Activated CD4-positive, alpha-beta memory T cell treated with anti-CD3 and anti-CD28 coated beads, Interleukin-2, amount 10 ng/mL, durations not matched to agents 7 days and 5 days (primary cell): ENCODE results near the gene B4GALNT1. TPM values are rescaled to one million over a fixed set of nuclear protein-coding genes. Genes with fewer than 3 reads are reported as not detected.
A peak's percentile ranks its signal among the peaks of the same experiment; 100 is the strongest.
"Not testable (repeated sequence)": the region's sequence is repeated elsewhere in the genome, so short reads cannot be mapped to it uniquely, and the experiment has no call there.

Source experiments
- CTCF ChIA-PET: fragments of 350-600 bp; sonication (Branson Sonifier 250); formaldehyde crosslinking; loops from one replicate; lab custom pipeline; 2021; ENCODE audit warnings: antibody characterized with exemption, inconsistent platforms; lab: Charles Lee
- POLR2A ChIA-PET: fragments of 350-600 bp; sonication (Branson Sonifier 250); formaldehyde crosslinking; loops from one replicate; lab custom pipeline; 2021; ENCODE audit warnings: antibody characterized with exemption; lab: Charles Lee
- DNase-seq: peaks from one replicate; pipeline ENCODE4 v3.0.0-alpha.2; 2020
- H3K27ac Mint-ChIP-seq: one replicate; pipeline ENCODE4 v1.8.0; 2021; ENCODE audit warnings: mild to moderate bottlenecking, mixed read lengths
- H3K27me3 Mint-ChIP-seq: one replicate; pipeline ENCODE4 v1.8.0; 2021; ENCODE audit warnings: mixed read lengths
- H3K36me3 Mint-ChIP-seq: one replicate; pipeline ENCODE4 v1.8.0; 2021; ENCODE audit warnings: low read depth, mixed read lengths
- H3K4me1 Mint-ChIP-seq: one replicate; pipeline ENCODE4 v1.8.0; 2021; ENCODE audit warnings: mixed read lengths
- H3K4me3 Mint-ChIP-seq: one replicate; pipeline ENCODE4 v1.8.0; 2021; ENCODE audit warnings: mild to moderate bottlenecking, mixed read lengths
- H3K9me3 Mint-ChIP-seq: one replicate; pipeline ENCODE4 v1.8.0; 2021; ENCODE audit warnings: mixed read lengths
- total RNA-seq, 2 experiments: library from RNA; stranded (reverse); gene quantifications; one replicate each; pipeline ENCODE4 v1.2.3, GENCODE V29; 2021

B4GALNT1 gene
- total RNA-seq, 2 experiments from 2014 or later: 1.4 to 1.8 TPM

DNA sequence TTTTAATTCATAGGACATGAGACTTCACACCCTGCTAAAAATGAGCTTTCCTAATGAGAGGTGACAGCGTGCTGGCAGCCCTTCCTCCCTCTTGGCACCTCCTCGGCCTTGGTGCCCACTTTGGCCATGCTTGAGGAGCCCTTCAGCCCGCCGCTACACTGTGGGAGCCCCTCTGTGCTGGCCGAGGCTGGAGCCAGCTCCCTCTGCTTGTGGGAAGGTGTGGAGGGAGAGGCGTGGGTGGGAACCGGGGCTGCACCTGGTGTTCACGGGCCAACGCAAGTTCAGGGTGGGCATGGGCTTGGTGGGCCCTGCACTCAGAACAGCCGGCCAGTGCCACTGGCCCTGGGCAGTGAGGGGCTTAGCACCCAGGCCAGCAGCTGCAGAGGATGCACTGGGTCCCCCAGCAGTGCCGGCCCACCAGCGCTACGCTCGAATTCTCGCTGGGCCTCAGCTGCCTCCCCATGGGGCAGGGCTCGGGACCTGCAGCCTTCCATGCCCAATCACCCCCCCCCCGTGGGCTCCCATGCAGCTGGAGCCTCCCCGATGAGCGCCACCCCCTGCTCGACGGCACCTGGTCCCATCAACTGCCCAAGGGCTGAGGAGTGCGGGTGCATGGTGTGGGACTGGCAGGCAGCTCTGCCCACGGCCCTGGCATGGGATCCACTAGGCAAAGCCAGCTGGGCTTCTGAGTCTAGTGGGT, 22.7 kb upstream of the B4GALNT1 start:
- CTCF ChIA-PET: no interaction called here
- Mint-ChIP-seq H3K36me3 (no peaks in the 10 kb centered on the region), H3K27me3 (peaks cover 6% of the 10 kb centered on the region), H3K9me3 (peaks cover 7% of the 10 kb centered on the region), H3K27ac (no peak overlapping the region), H3K4me1 (no peaks in the 10 kb centered on the region), H3K4me3 (no peak overlapping the region)
- no peak for DNase-seq
- POLR2A ChIA-PET: no interaction called here

DNA sequence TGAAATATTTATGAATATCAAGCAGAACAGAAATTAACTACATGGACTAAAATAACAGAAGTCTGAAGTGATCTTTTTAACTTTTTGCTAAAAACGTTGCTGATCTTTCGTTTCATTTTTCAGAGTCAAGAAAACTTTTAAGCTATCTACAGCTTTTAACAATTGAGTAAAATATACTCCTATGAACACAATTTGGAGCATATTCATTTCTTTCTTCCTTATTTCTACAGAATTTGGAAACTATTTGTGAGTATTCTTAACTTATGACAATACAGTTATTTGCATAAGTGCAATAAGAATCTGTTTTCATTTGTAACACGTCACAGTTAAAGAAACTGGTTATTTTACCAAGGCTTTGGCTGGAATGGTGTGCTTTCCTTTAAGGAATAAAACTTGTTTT, 21.0 kb upstream of the B4GALNT1 start:
- Mint-ChIP-seq H3K27me3 (peaks cover 6% of the 10 kb centered on the region), H3K4me1 (no peaks in the 10 kb centered on the region), H3K27ac (no peak overlapping the region), H3K9me3 (peaks cover 7% of the 10 kb centered on the region), H3K4me3 (no peak overlapping the region), H3K36me3 (no peaks in the 10 kb centered on the region)
- CTCF ChIA-PET: interaction anchor here (1.4 kb wide), 1 partner anchor 21 kb away, joined by 4 read pairs; the partner anchor contains the start of gene B4GALNT1
- POLR2A ChIA-PET: no interaction called here
- no peak for DNase-seq

DNA sequence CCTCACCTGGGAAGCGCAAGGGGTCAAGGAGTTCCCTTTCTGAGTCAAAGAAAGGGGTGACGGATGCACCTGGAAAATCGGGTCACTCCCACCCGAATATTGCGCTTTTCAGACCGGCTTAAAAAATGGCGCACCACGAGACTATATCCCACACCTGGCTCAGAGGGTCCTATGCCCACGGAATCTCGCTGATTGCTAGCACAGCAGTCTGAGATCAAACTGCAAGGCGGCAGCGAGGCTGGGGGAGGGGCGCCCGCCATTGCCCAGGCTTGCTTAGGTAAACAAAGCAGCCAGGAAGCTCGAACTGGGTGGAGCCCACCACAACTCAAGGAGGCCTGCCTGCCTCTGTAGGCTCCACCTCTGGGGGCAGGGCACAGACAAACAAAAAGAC, 13.7 kb upstream of the B4GALNT1 start:
- H3K36me3 Mint-ChIP-seq, POLR2A ChIA-PET, CTCF ChIA-PET, H3K4me1 Mint-ChIP-seq, H3K9me3 Mint-ChIP-seq, H3K27me3 Mint-ChIP-seq, H3K27ac Mint-ChIP-seq, DNase-seq, H3K4me3 Mint-ChIP-seq: not testable (repeated sequence)

DNA sequence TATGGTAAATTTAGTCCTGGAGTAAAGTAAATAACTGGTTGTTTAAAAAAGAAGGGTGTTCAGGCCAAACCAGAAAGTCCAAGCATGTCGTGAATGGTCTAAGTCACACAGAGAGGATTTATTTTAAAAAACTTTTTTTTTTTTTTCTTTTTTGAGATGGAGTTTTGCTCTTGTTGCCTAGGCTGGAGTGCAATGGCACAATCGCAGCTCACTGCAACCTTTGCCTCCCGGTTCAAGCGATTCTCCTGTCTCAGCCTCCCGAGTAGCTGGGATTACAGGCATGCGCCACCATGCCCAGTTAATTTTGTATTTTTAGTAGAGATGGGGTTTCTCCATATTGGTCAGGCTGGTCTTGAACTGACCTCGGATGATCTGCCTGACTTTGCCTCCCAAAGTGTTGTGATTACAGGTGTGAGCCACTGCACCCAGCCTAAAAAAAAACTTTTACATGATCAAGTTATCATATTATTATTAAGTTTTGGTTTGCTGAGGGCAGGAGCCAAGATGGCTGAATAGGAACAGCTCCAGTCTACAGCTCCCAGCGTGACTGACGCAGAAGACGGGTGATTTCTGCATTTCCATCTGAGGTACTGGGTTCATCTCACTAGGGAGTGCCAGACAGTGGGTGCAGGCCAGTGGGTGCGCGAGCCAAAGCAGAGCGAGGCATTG, 13.1 kb upstream of the B4GALNT1 start:
- H3K4me3 Mint-ChIP-seq, H3K27ac Mint-ChIP-seq, H3K4me1 Mint-ChIP-seq, H3K9me3 Mint-ChIP-seq, DNase-seq, POLR2A ChIA-PET, CTCF ChIA-PET, H3K27me3 Mint-ChIP-seq, H3K36me3 Mint-ChIP-seq: not testable (repeated sequence)

DNA sequence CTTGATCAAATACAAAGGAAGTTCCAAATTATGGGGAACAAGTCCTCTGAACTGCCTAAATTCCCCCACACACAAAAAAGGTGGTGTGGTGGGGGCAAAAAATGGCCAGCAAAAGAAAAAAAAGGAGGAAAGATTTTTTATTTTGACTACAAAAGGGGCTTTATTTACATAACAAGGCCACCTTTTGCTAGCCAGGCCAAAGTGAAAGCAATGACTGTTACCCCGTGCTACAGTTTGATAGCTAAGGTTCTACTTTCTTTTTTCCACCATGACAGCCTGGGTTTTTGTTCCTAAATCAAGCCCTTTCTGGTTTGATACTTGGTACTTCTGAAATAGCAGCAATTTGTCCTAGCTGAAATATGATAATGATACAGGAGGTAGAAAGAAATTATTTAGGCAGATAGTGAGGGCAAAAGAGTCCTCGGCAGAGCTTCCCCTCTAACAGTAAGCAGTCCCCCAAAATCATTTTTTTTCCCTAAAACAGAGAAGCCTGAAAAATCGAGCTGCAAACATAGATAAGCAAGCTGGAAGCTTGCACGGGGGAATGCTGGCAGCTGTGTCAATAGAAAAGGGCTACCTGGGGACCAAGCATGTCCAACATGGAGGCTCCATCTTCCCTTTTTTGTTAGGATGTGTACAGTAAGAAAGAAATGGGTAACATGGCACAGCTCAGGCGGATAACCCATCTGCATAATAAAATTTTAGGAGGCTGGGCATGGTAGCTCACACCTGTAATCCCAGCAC, 8.9 kb upstream of the B4GALNT1 start:
- H3K9me3 Mint-ChIP-seq: peaks cover 9% of the 10 kb centered on the region
- DNase-seq: no peak
- H3K4me3 Mint-ChIP-seq: no peak overlapping the region
- H3K36me3 Mint-ChIP-seq: peaks cover 2% of the 10 kb centered on the region
- ChIA-PET POLR2A (no interaction called here), CTCF (interaction anchor here (1.8 kb wide), 1 partner anchor 58 kb away, joined by 5 read pairs; no protein-coding TSS in a partner anchor)
- peaks cover 26% of the 10 kb centered on the region for H3K27me3 Mint-ChIP-seq
- peaks cover 1% of the 10 kb centered on the region for H3K4me1 Mint-ChIP-seq
- no peak overlapping the region for H3K27ac Mint-ChIP-seq

DNA sequence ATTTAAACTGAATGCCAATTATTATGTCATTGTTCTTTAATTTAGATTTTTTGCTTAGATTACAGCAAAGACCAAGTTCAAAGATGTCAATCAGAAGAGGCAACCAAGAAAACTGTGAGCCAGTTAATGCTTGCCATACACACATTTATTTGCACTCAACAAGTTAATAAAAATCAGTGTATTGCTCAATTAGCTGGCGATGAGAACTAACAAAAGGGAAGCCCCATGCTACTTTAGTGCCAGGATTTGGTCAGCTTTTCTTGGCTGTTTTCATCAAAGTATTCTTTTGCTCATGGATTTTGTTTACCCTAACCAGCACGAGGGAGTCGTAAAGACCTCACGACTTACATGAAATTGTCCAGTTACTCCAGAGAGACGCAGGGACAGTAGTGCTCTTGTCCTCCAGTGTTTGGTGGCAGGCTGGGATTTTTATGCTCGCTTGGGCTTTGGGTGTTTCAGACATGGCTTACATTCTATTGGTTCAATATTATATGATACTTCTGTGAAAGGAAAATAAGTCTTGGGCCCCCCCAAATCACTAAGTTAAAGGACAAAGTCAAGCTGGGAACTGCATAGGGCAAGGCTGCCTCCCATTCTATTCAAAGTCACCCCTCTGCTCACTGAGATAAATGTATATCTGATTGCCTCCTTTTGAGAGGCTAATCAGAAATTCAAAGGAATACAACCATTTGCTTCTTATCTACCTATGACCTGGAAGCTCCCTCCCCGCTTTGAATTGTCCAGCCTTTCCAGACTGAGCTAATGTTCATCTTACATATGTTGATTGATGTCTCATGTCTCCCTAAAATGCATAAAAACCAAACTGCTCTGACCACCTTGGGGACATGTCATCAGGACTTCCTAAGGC, 7.4 kb upstream of the B4GALNT1 start:
- ChIA-PET POLR2A (no interaction called here), CTCF (no interaction called here)
- Mint-ChIP-seq H3K4me1 (peaks cover 1% of the 10 kb centered on the region), H3K27ac (no peak overlapping the region), H3K4me3 (no peak overlapping the region), H3K27me3 (peaks cover 28% of the 10 kb centered on the region), H3K36me3 (no peaks in the 10 kb centered on the region), H3K9me3 (peaks cover 4% of the 10 kb centered on the region)
- DNase-seq: no peak

DNA sequence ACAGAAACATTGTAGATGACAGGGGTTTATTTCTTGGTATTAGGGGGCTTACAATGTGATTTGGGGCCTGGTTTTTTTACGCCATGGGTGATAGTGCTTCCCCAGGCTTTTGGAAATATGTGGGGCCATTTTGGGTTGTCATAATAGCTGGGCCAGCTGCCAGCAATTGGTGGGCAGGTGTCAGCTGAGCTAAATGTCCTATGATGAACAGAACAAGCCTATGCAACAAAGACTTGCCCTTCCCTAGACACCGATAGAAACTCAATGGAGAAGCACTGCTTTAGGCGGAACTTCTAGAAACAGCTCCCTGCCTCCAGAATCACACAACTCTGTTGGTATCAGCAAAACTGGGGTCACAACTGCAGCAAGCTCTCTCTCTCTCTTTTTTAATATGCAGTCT, 5.1 kb upstream of the B4GALNT1 start:
- no peaks in the 10 kb centered on the region for H3K9me3 Mint-ChIP-seq
- CTCF ChIA-PET: interaction anchor here (1.5 to 2.2 kb wide), 2 partner anchors 55 to 137 kb away, joined by 3 to 9 read pairs; no protein-coding TSS in a partner anchor
- DNase-seq: no peak
- no peak overlapping the region for H3K4me3 Mint-ChIP-seq
- H3K27me3 Mint-ChIP-seq: peaks cover 40% of the 10 kb centered on the region
- no peak overlapping the region for H3K27ac Mint-ChIP-seq
- H3K36me3 Mint-ChIP-seq: no peaks in the 10 kb centered on the region
- POLR2A ChIA-PET: interaction anchor here (1.2 kb wide), 1 partner anchor 179 kb away, joined by 3 read pairs; no protein-coding TSS in a partner anchor
- H3K4me1 Mint-ChIP-seq: peaks cover 8% of the 10 kb centered on the region

DNA sequence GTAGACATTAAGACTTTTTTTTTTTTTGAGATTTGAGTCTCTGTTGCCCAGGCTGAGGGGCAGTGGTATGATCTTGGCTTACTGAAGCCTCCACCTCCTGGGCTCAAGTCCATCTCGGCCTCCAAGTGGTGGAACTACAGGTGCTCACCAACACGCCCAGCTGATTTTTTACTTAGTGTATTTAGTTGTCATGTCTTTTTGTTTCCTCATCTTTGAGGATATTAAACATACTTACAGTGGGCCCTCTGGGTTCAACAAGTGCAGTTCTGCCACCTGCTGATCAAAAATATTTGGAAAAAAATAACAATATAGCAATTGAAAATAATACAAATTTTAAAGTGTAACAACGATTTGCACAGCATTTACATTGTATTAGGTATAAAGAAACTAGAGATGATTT, 4.4 kb upstream of the B4GALNT1 start:
- no peaks in the 10 kb centered on the region for H3K9me3 Mint-ChIP-seq
- DNase-seq: no peak
- CTCF ChIA-PET: interaction anchor here (1.1 to 2.2 kb wide), 4 partner anchors 20 to 136 kb away, joined by 3 to 9 read pairs (median 4); no protein-coding TSS in a partner anchor
- H3K4me3 Mint-ChIP-seq: no peak overlapping the region
- peaks cover 9% of the 10 kb centered on the region for H3K4me1 Mint-ChIP-seq
- H3K27me3 Mint-ChIP-seq: peaks cover 41% of the 10 kb centered on the region
- H3K36me3 Mint-ChIP-seq: no peaks in the 10 kb centered on the region
- POLR2A ChIA-PET: no interaction called here
- no peak overlapping the region for H3K27ac Mint-ChIP-seq

DNA sequence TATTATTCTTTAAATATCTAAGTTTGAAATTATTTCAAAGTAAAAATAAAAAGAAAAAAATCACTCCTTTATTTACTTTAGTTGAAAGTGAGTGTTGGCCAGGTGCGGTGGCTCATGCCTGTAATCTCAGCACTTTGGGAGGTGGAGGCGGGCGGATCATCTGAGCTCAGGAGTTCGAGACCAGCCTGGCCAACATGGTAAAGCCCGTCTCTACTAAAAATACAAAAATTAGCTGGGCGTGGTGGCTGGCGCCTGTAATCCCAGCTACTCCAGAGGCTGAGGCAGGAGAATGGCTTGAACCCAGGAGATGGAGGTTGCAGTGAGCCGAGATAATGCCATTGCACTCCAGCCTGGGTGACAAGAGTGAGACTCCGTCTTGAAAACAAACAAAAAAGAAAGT, 3.7 kb upstream of the B4GALNT1 start:
- peaks cover 11% of the 10 kb centered on the region for H3K4me1 Mint-ChIP-seq
- DNase-seq, H3K4me3 Mint-ChIP-seq, POLR2A ChIA-PET, H3K9me3 Mint-ChIP-seq, H3K36me3 Mint-ChIP-seq, H3K27ac Mint-ChIP-seq: not testable (repeated sequence)
- H3K27me3 Mint-ChIP-seq: peaks cover 44% of the 10 kb centered on the region
- CTCF ChIA-PET: interaction anchor here (1.1 to 2.2 kb wide), 4 partner anchors 20 to 136 kb away, joined by 3 to 9 read pairs (median 4); no protein-coding TSS in a partner anchor

DNA sequence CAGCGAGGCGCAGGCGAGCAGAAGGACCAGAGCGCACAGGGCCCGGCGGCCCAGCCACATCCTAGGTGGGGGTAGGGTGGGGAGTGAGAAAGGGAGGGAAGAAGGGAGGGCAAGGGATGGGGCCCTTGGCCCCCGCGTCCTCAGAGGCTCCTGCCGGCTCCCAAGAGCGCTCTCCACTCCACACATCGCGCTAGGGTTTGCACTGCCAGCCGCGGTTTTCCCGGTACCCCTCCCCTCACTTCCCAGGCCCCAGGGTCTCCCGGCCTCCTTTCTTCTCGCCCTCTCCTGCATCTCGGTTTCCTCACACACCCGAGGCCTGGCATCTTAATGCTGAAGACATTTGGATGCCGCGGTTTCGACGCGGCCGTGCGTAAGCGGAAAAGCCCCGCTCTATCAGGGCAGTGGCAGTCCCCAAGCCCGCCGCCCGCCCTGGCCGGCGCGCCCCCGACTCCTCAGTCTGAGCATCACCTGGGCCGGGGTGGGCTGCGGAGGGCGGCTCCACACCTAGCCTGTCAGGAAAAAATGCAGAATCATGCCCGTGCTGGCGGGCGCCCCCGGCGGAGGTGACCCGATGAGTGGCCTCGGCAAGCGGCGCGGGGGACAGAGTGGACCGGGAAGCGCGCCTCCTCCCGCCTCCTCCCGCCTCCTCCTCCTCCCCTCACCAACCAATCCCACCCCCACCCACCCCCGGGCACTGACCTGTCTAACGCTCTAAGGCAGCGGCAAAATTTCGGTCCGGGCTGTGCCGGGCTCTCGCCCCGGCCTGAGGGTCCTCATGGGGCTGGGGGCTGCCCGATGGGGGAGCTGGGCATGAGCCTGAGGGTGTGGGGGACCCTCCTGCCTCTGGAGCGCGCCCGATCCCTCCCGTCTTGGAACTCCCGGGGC, 686 bp downstream of the B4GALNT1 start:
- Mint-ChIP-seq H3K27me3 (peaks cover 58% of the 10 kb centered on the region), H3K36me3 (no peaks in the 10 kb centered on the region), H3K9me3 (no peaks in the 10 kb centered on the region), H3K27ac (no peak overlapping the region), H3K4me3 (peak overlapping the region; percentile 63), H3K4me1 (peaks cover 14% of the 10 kb centered on the region)
- ChIA-PET CTCF (interaction anchor here (0.6 to 5.3 kb wide), 11 partner anchors 11 to 173 kb away, joined by 3 to 47 read pairs (median 5); partner anchors contain the start of gene OS9), POLR2A (interaction anchor here (0.6 kb wide), 1 partner anchor 62 kb away, joined by 3 read pairs; the partner anchor contains the start of gene OS9)
- peak; percentile 25 for DNase-seq

DNA sequence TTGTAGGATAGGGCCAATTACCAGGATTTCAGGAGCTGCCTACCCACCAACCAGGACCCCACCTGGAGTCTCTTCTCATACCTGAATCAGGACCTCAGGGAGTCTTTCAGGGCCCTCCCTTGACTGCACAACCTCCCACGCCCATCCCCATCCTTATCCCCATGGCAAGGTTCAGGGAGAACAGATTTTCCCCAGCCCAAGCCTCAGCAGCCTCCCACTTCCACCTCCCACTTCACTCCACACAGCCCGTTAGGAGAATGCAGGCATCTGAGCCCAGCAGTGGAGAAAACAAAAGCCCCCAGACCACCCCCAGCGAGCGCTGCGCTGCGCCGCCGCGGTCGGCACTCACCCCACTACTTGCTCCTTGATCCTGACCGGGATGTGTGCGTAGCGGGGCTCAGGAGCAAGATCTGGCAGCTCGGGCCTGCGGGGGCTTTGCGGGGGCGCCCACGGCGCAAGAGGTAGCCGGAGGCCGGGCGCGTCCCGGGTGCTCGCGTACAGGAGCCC, 1.4 kb downstream of the B4GALNT1 start:
- ChIA-PET POLR2A (interaction anchor here (1.6 kb wide), 1 partner anchor 112 kb away, joined by 4 read pairs; the partner anchor contains the start of gene DDIT3), CTCF (interaction anchor here (3.1 to 5.3 kb wide), 2 partner anchors 12 to 48 kb away, joined by 14 to 47 read pairs; no protein-coding TSS in a partner anchor)
- H3K36me3 Mint-ChIP-seq: no peaks in the 10 kb centered on the region
- peaks cover 64% of the 10 kb centered on the region for H3K27me3 Mint-ChIP-seq
- H3K9me3 Mint-ChIP-seq: no peaks in the 10 kb centered on the region
- H3K4me3 Mint-ChIP-seq: peak overlapping the region; percentile 63
- peaks cover 14% of the 10 kb centered on the region for H3K4me1 Mint-ChIP-seq
- no peak for DNase-seq
- no peak overlapping the region for H3K27ac Mint-ChIP-seq
